ENCODE results near the gene WDFY2.

- TF ChIP-seq CTCF (IDR thresholded peaks at IDR 0.05; ENCODE audit: borderline replicate concordance, extremely low read depth, low read length, poor library complexity, severe bottlenecking) (peak; percentile 34), EZH2 (IDR thresholded peaks at IDR 0.05; ENCODE audit: borderline replicate concordance, low read depth, low read length, severe bottlenecking) (no peak)
Observed at GRCh38 chr13:51767100-51767499, 182.8 kb downstream of the WDFY2 start.
